Smooth muscle cell (in vitro differentiated cells): Measurements from ENCODE around the gene SUPT3H. TPM values are rescaled to one million over a fixed set of nuclear protein-coding genes. Genes with fewer than 3 reads are reported as not detected.

ENCODE experiments used
- DNase-seq: peaks from one replicate; lab custom pipeline; 2025; ENCODE audit not compliant: unreplicated experiment; lab: John Stamatoyannopoulos, UW
- H2AFZ ChIP-seq: fragments of 200-600 bp; sonication (generic); 2 replicates; pipeline ENCODE4 v1.6.0; 2016; ENCODE audit warnings: antibody characterized with exemption, low read depth, mild to moderate bottlenecking
- H3F3A ChIP-seq: fragments of 200-600 bp; sonication (generic); 2 replicates; pipeline ENCODE4 v1.6.0; 2017; ENCODE audit warnings: antibody characterized with exemption, low read depth
- H3K27ac ChIP-seq: fragments of 200-600 bp; sonication (generic); 2 replicates; pipeline ENCODE4 v1.5.1; 2016; ENCODE audit warnings: low read depth, mild to moderate bottlenecking
- H3K27me3 ChIP-seq: fragments of 200-600 bp; sonication (generic); 2 replicates; pipeline ENCODE4 v1.6.1; 2016; ENCODE audit warnings: low read depth, mild to moderate bottlenecking
- H3K36me3 ChIP-seq: fragments of 200-600 bp; sonication (generic); 2 replicates; pipeline ENCODE4 v1.5.1; 2016; ENCODE audit warnings: low read depth
- H3K4me1 ChIP-seq: fragments of 200-600 bp; sonication (generic); 2 replicates; pipeline ENCODE4 v1.5.1; 2016; ENCODE audit warnings: low read depth
- H3K4me2 ChIP-seq: fragments of 200-600 bp; sonication (generic); 2 replicates; pipeline ENCODE4 v1.6.0; 2016; ENCODE audit warnings: mild to moderate bottlenecking
- H3K4me3 ChIP-seq: fragments of 200-600 bp; sonication (generic); 2 replicates; pipeline ENCODE4 v1.5.1; 2016; ENCODE audit warnings: mild to moderate bottlenecking
- H3K79me2 ChIP-seq: fragments of 200-600 bp; sonication (generic); 2 replicates; pipeline ENCODE4 v1.6.0; 2016; ENCODE audit warnings: low read depth, mild to moderate bottlenecking
- H3K9ac ChIP-seq: fragments of 200-600 bp; sonication (generic); 2 replicates; pipeline ENCODE4 v1.6.0; 2016; ENCODE audit warnings: low read depth
- H3K9me3 ChIP-seq: fragments of 200-600 bp; sonication (generic); replicated peaks from 2 replicates; pipeline ENCODE4 v1.5.1; 2016; ENCODE audit warnings: low read depth
- H4K20me1 ChIP-seq: fragments of 200-600 bp; sonication (generic); 2 replicates; pipeline ENCODE4 v1.6.0; 2016; ENCODE audit warnings: low read depth
- WGBS: methylation state at CpG from one replicate; pipeline ENCODE4 v1.1.7; 2016; ENCODE audit warnings: low lambda C conversion rate; 5-methylcytosine and 5-hydroxymethylcytosine counted together
- polyA plus RNA-seq: library from polyadenylated mRNA; unstranded; fragments of >200 nt; fragmentation: Nextera tagmentation; extraction: Ambion mirVana; gene quantifications from 2 replicates; pipeline ENCODE4 v1.2.1, GENCODE V29; 2016
- total RNA-seq: library from RNA; depleted of rRNA; stranded (reverse); fragments of >200 nt; gene quantifications from 2 replicates; pipeline ENCODE4 v1.2.3, GENCODE V29; 2014
- TF ChIP-seq, protein P1 (sequence below): fragments of 200-600 bp; sonication (generic); IDR thresholded peaks from 2 replicates; pipeline ENCODE4 v1.5.1; 2017; ENCODE audit warnings: borderline replicate concordance, mild to moderate bottlenecking, antibody characterized with exemption; ENCODE audit not compliant: insufficient read depth, poor library complexity, severe bottlenecking

SUPT3H gene
- total and polyA plus RNA-seq, 2 experiments from 2014 or later, result 19.4 to 22.9 TPM

DNA sequence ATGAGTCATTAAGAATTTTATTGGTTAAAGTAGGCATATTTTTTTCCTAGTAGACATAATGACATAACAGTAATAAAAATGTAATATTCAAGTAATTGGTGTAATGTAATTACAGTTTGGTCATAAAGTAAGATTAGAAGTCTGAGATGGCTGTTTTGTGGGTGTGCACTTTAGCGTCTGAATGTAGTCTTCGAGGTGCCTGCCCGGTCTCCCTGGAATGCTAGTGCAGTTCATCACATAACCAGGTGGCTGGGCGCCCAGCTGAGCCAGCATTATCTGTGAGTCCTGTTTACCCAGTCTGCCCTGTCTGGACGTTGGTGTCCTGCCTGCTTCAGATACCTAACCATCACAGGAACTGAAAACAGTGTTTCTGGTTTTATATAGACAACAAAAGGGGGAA is 571.1 kb downstream of the SUPT3H start:
- no peaks in the 10 kb centered on the region for H4K20me1 ChIP-seq
- H3K4me2 ChIP-seq, result no peak overlapping the region
- peaks cover under 1% of the 10 kb centered on the region for H3K4me1 ChIP-seq
- TF ChIP-seq, protein P1, sequence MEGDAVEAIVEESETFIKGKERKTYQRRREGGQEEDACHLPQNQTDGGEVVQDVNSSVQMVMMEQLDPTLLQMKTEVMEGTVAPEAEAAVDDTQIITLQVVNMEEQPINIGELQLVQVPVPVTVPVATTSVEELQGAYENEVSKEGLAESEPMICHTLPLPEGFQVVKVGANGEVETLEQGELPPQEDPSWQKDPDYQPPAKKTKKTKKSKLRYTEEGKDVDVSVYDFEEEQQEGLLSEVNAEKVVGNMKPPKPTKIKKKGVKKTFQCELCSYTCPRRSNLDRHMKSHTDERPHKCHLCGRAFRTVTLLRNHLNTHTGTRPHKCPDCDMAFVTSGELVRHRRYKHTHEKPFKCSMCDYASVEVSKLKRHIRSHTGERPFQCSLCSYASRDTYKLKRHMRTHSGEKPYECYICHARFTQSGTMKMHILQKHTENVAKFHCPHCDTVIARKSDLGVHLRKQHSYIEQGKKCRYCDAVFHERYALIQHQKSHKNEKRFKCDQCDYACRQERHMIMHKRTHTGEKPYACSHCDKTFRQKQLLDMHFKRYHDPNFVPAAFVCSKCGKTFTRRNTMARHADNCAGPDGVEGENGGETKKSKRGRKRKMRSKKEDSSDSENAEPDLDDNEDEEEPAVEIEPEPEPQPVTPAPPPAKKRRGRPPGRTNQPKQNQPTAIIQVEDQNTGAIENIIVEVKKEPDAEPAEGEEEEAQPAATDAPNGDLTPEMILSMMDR, result no peak
- no peak for DNase-seq
- H3K9ac ChIP-seq, result no peak overlapping the region
- no peaks in the 10 kb centered on the region for H3K27me3 ChIP-seq
- no peaks in the 10 kb centered on the region for H3K79me2 ChIP-seq
- no peaks in the 10 kb centered on the region for H3K36me3 ChIP-seq
- no peak overlapping the region for H3K4me3 ChIP-seq
- no peak overlapping the region for H2AFZ ChIP-seq
- no peaks in the 10 kb centered on the region for H3K9me3 ChIP-seq
- 61% methylated on average over 5 of the region's 5 CpGs for WGBS
- H3F3A ChIP-seq, result no peaks in the 10 kb centered on the region
- peak overlapping the region; percentile 10 for H3K27ac ChIP-seq

- Histone ChIP-seq H2AFZ (no peak overlapping the region), H3K4me3 (no peak overlapping the region), H3K4me2 (peak overlapping the region; percentile 7), H4K20me1 (no peaks in the 10 kb centered on the region), H3K4me1 (peaks cover 7% of the 10 kb centered on the region), H3K27me3 (no peaks in the 10 kb centered on the region), H3K36me3 (no peaks in the 10 kb centered on the region), H3F3A (peaks cover 3% of the 10 kb centered on the region), H3K79me2 (no peaks in the 10 kb centered on the region), H3K9ac (no peak overlapping the region), H3K9me3 (no peaks in the 10 kb centered on the region), H3K27ac (peak overlapping the region; percentile 0)
- WGBS, result 64% methylated on average over 7 of the region's 7 CpGs
- DNase-seq, result no peak
- TF ChIP-seq, protein P1, result no peak
These were observed 572.4 kb downstream of the SUPT3H start for GRCh38 chr6:44805238-44805846.

GRCh38 chr6:44804546-44805159 is 573.1 kb downstream of the SUPT3H start:
- peaks cover 13% of the 10 kb centered on the region for H3K4me1 ChIP-seq
- H4K20me1 ChIP-seq, result no peaks in the 10 kb centered on the region
- H2AFZ ChIP-seq, result no peak overlapping the region
- no peaks in the 10 kb centered on the region for H3K27me3 ChIP-seq
- no peak overlapping the region for H3K4me3 ChIP-seq
- H3K9me3 ChIP-seq, result no peaks in the 10 kb centered on the region
- no peaks in the 10 kb centered on the region for H3K36me3 ChIP-seq
- H3K4me2 ChIP-seq, result no peak overlapping the region
- peaks cover 3% of the 10 kb centered on the region for H3F3A ChIP-seq
- DNase-seq, result no peak
- TF ChIP-seq, protein P1, result no peak
- no peak overlapping the region for H3K27ac ChIP-seq
- WGBS, result 94% methylated on average over 4 of the region's 4 CpGs
- no peaks in the 10 kb centered on the region for H3K79me2 ChIP-seq
- no peak overlapping the region for H3K9ac ChIP-seq

- H3K4me3 ChIP-seq, result no peak overlapping the region
- DNase-seq, result no peak
- H3K4me2 ChIP-seq, result no peak overlapping the region
- H4K20me1 ChIP-seq, result no peaks in the 10 kb centered on the region
- peaks cover 3% of the 10 kb centered on the region for H3F3A ChIP-seq
- no peaks in the 10 kb centered on the region for H3K9me3 ChIP-seq
- peaks cover 13% of the 10 kb centered on the region for H3K4me1 ChIP-seq
- no peak overlapping the region for H3K27ac ChIP-seq
- 78% methylated on average over 5 of the region's 5 CpGs for WGBS
- H3K79me2 ChIP-seq, result no peaks in the 10 kb centered on the region
- H2AFZ ChIP-seq, result no peak overlapping the region
- H3K36me3 ChIP-seq, result no peaks in the 10 kb centered on the region
- H3K9ac ChIP-seq, result no peak overlapping the region
- TF ChIP-seq, protein P1, result no peak
- H3K27me3 ChIP-seq, result no peaks in the 10 kb centered on the region
These were observed 573.7 kb downstream of the SUPT3H start for GRCh38 chr6:44804016-44804415.
